ENCODE results near the gene FOXP1.

Gene FOXP1

DNA sequence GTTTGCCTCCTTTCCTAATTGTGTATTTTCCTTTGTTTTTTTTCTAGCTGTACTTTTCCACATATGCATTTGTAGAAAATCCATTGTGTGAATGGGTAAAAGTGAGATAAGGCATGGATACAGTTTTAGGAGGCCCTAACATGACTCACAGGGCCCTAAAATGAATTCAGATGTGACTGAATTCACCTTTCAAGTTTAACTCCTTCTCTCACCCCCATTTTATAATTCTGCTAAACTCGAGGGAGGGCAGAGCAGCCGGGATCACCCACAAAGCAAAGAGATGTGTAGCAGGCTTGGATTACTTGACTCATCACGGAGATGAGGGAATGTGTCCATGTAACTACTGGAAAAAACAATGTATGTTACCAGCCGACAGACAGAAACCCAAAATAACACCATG is 59.9 kb downstream of the FOXP1 start:
- H3K9me3 ChIP-seq = no peaks in the 10 kb centered on the region
- no peak overlapping the region for H3K27ac ChIP-seq
- no peaks in the 10 kb centered on the region for H3K36me3 ChIP-seq
- H3K4me3 ChIP-seq (ENCODE audit: low read depth in 1 of 2, low read length in 1 of 2) = no peak overlapping the region
- H3K27me3 ChIP-seq = no peaks in the 10 kb centered on the region
- H3K4me1 ChIP-seq (ENCODE audit: control insufficient read depth in 1 of 2, insufficient read depth in 1 of 2, low read depth in 1 of 2, low read length in 1 of 2) = peaks cover 25 to 33% of the 10 kb centered on the region in 2 experiments
- TF ChIP-seq, protein P1, sequence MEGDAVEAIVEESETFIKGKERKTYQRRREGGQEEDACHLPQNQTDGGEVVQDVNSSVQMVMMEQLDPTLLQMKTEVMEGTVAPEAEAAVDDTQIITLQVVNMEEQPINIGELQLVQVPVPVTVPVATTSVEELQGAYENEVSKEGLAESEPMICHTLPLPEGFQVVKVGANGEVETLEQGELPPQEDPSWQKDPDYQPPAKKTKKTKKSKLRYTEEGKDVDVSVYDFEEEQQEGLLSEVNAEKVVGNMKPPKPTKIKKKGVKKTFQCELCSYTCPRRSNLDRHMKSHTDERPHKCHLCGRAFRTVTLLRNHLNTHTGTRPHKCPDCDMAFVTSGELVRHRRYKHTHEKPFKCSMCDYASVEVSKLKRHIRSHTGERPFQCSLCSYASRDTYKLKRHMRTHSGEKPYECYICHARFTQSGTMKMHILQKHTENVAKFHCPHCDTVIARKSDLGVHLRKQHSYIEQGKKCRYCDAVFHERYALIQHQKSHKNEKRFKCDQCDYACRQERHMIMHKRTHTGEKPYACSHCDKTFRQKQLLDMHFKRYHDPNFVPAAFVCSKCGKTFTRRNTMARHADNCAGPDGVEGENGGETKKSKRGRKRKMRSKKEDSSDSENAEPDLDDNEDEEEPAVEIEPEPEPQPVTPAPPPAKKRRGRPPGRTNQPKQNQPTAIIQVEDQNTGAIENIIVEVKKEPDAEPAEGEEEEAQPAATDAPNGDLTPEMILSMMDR (IDR thresholded peaks at IDR 0.05) = no peak

DNA sequence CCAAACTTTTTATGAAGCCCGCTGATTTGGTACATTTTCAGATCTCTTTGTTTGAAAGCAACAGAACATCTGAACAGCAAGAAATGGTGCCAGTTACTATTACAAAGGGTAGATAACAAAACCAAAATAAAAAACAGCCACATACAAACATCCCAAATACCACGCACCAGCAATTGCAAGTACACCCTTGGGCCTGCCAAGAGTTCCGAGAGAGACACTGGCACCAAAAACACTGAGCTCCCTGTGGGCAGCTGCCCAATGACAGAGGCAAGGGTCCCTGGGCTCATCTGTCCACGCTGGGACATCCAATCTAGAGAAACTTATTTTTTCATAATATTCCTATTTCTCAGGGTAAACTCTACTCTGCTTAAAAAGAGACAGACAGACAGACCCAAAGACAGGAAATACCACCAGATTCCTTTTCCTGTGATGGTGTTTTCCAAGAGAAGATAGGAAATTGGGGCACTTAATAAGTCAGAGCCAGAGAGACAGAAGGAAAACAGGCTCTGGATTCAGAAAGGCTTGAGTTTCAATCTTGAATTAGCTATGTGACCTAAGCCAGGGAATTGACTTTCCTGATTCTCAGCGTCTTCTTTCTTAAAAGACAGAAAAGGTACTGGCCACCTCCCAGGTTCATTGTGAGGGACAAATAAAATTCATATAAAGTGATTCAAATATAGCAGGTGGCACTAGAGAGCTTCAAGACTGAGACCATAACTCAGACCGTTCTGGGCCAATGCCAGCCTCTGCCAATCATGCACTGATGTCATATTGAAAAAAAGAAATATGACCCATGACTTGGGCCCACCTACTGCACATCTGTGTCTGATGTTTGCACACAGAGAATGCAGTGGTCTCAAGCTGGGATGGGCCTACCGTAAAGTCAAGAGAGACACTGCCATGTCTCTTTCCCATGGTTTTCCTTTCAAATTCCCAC is 61.3 kb downstream of the FOXP1 start:
- H3K9me3 ChIP-seq = no peaks in the 10 kb centered on the region
- H3K4me1 ChIP-seq (ENCODE audit: control insufficient read depth in 1 of 2, insufficient read depth in 1 of 2, low read depth in 1 of 2, low read length in 1 of 2) = peaks cover 25 to 32% of the 10 kb centered on the region in 2 experiments
- no peaks in the 10 kb centered on the region for H3K27me3 ChIP-seq
- H3K36me3 ChIP-seq = no peaks in the 10 kb centered on the region
- no peak overlapping the region for H3K27ac ChIP-seq
- TF ChIP-seq, protein P1 (IDR thresholded peaks at IDR 0.05) = no peak
- no peak overlapping the region for H3K4me3 ChIP-seq (ENCODE audit: low read depth in 1 of 2, low read length in 1 of 2)

DNA sequence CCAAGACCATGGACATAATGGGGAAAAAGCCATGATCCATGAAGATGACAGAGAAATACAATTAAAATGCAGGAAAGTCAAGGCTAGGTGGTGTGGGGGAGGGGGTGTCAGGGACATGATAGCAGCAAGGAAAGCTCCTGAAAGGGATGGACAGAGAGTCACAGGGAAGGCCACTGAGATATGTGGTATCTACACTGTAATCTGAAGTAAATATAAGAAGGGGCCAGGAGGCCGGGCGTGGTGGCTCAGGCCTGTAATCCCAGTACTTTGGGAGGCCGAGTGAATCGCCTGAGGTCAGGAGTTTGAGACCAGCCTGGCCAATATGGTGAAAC is 62.5 kb downstream of the FOXP1 start:
- Histone ChIP-seq H3K36me3 (no peaks in the 10 kb centered on the region), H3K9me3 (no peaks in the 10 kb centered on the region), H3K4me1 (ENCODE audit: control insufficient read depth in 1 of 2, insufficient read depth in 1 of 2, low read depth in 1 of 2, low read length in 1 of 2) (peaks cover 25 to 30% of the 10 kb centered on the region in 2 experiments), H3K4me3 (ENCODE audit: low read depth in 1 of 2, low read length in 1 of 2) (no peak overlapping the region), H3K27ac (no peak overlapping the region), H3K27me3 (no peaks in the 10 kb centered on the region)
- TF ChIP-seq, protein P1 (IDR thresholded peaks at IDR 0.05) = no peak

DNA sequence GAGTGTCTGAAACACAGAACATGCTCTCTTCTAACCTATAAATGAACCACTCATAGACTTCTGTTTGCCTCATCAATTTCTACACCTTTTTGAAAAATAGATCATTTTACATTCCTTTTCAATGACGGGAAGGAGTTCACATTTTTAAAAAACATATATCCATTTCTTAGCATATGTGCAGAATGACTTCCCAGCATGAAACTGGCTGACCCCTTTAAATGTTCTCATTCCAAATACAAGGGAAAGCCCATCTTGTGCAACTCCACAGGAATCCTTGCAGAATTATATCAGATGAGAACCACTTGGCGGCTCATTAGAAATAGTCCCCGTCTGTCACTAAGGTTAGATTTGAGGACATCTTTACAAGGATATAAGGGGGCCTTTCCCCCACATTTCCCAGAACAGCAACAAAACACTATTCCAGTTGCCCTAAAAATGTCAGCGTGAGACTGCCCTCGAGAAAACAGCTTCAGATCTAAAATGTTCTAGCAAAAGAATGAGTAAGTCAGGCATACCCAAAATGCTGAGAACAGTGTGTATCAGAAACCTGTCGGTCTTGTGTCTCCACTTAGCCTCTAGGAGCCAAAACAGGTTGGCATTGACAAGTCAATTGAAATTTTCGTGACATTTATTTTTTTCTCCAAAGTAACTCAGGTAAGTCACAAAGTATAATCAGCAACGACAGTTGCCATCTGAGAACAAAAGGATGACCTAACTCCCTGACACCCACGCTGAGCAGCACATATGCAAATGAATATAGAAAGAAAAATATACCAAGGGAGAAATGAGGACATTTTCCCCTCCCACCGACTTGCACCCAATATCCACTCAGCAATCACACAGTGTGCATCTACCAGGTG is 63.1 kb downstream of the FOXP1 start:
- TF ChIP-seq, protein P1 (IDR thresholded peaks at IDR 0.05) = no peak
- Histone ChIP-seq H3K4me3 (ENCODE audit: low read depth in 1 of 2, low read length in 1 of 2) (no peak overlapping the region), H3K27ac (no peak overlapping the region), H3K9me3 (no peaks in the 10 kb centered on the region), H3K4me1 (ENCODE audit: control insufficient read depth in 1 of 2, insufficient read depth in 1 of 2, low read depth in 1 of 2, low read length in 1 of 2) (peaks cover 25 to 30% of the 10 kb centered on the region in 2 experiments), H3K36me3 (no peaks in the 10 kb centered on the region), H3K27me3 (no peaks in the 10 kb centered on the region)

DNA sequence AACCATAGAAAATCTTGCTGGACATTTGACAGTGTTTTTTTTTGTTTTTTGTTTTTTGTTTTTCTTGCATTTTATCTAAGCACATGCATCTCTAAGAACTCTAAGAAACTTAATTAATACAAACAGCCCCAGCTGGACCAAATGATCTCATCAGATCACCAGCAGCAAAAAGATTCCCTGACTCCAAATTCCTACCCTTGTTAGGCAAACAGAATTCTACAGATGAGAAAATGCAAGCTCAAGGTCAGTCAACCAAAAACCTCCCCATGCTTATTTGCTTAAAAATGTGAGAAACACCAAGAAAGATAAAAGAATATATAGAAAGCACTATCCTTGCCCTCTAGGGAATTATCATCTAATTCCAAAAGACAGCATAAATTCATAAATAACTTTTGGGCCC is 65.4 kb downstream of the FOXP1 start:
- Histone ChIP-seq H3K4me3 (ENCODE audit: low read depth in 1 of 2, low read length in 1 of 2) (no peak overlapping the region), H3K27ac (no peak overlapping the region), H3K9me3 (no peaks in the 10 kb centered on the region), H3K27me3 (no peaks in the 10 kb centered on the region), H3K36me3 (no peaks in the 10 kb centered on the region), H3K4me1 (ENCODE audit: control insufficient read depth in 1 of 2, insufficient read depth in 1 of 2, low read depth in 1 of 2, low read length in 1 of 2) (peaks cover 29 to 35% of the 10 kb centered on the region in 2 experiments)
- TF ChIP-seq, protein P1 (IDR thresholded peaks at IDR 0.05) = no peak
